Small intestine (tissue), 7 donors: ENCODE data around the gene ZNF488. TPM values are rescaled to one million over a fixed set of nuclear protein-coding genes. Genes with fewer than 3 reads are reported as not detected.
A peak's percentile ranks its signal among the peaks of the same experiment; 100 is the strongest.

ENCODE experiments used
- DNase-seq, 2 donors: peaks; one replicate each; pipeline versions ENCODE4 v3.0.0 to v3.0.0-alpha.2; 2013
- FAIRE-seq: peaks from 2 replicates; lab custom pipeline; 2012; peaks lifted over from hg19 to GRCh38; lab: Jason Lieb, UNC
- H3K27ac ChIP-seq, 3 donors: one replicate each; pipeline ENCODE4 v1.5.1; 2013; ENCODE audit warnings: low read length in 2 of 3, mild to moderate bottlenecking in 2 of 3, control low read depth in 1 of 3, inconsistent platforms in 1 of 3, low read depth in 1 of 3, moderate library complexity in 1 of 3
- H3K27me3 ChIP-seq, 3 donors: one replicate each; pipeline ENCODE4 v1.6.1; 2013; ENCODE audit warnings: low read length in 3 of 3, inconsistent platforms in 1 of 3; ENCODE audit not compliant: control insufficient read depth in 3 of 3, insufficient read depth in 3 of 3
- H3K36me3 ChIP-seq, 3 donors: one replicate each; pipeline ENCODE4 v1.6.1; 2013; ENCODE audit warnings: low read length in 3 of 3, inconsistent platforms in 1 of 3, low read depth in 1 of 3, mild to moderate bottlenecking in 1 of 3, moderate library complexity in 1 of 3; ENCODE audit not compliant: control insufficient read depth in 3 of 3, insufficient read depth in 2 of 3
- H3K4me1 ChIP-seq, 3 donors: one replicate each; pipeline ENCODE4 v1.6.1; 2013; ENCODE audit warnings: low read length in 2 of 3, inconsistent platforms in 1 of 3, low read depth in 1 of 3, mild to moderate bottlenecking in 1 of 3, moderate library complexity in 1 of 3; ENCODE audit not compliant: control insufficient read depth in 3 of 3, insufficient read depth in 2 of 3
- H3K4me3 ChIP-seq, 3 donors: one replicate each; pipeline ENCODE4 v1.5.1; 2013; ENCODE audit warnings: low read length in 3 of 3, control low read depth in 1 of 3, inconsistent platforms in 1 of 3, low read depth in 1 of 3, mild to moderate bottlenecking in 1 of 3, moderate library complexity in 1 of 3
- H3K9me3 ChIP-seq, 2 donors: one replicate each; pipeline ENCODE4 v1.6.1; 2013; ENCODE audit warnings: low read depth in 1 of 2, low read length in 1 of 2; ENCODE audit not compliant: control insufficient read depth in 2 of 2, insufficient read depth in 1 of 2
- WGBS, 3 donors: extraction: QIAGEN DNeasy Blood & Tissue Kit; methylation state at CpG; one replicate each; pipeline ENCODE4 v1.1.7; 2013; 5-methylcytosine and 5-hydroxymethylcytosine counted together
- polyA plus RNA-seq, 4 donors: library from polyadenylated mRNA; stranded (reverse) in 3 of 4; unstranded in 1 of 4; fragments of 200-250 nt in 3 of 4; fragments of 120-200 nt in 1 of 4; gene quantifications; one replicate each; pipeline versions ENCODE4 v1.2.1 to v1.2.3, GENCODE V29; 2013
- donor health status: healthy with polysubstance abuse.
- donor health status: control.
- donor health status: control.
- donor health status: Bipolar disorder and iron deficiency.
- donor health status: healthy.

The ZNF488 gene
- polyA plus RNA-seq, 4 donors, result 2.7 to 40.0 (median 12.2) TPM

- 72 to 86% (median 79%) methylated on average over 7 of the region's 7 CpGs for WGBS, 3 donors
- peaks cover 0 to 4% (median 0%) of the 10 kb centered on the region in 3 donors for H3K27me3 ChIP-seq
- peaks cover 0 to 9% (median 7%) of the 10 kb centered on the region in 3 donors for H3K4me1 ChIP-seq
- FAIRE-seq (no peak), DNase-seq (no peak)
- no peaks in the 10 kb centered on the region for H3K9me3 ChIP-seq
- no peak overlapping the region for H3K27ac ChIP-seq
- no peaks in the 10 kb centered on the region for H3K36me3 ChIP-seq
- no peak overlapping the region for H3K4me3 ChIP-seq
Observed at GRCh38 chr10:47331954-47332353, 52.1 kb downstream of the ZNF488 start.

- WGBS, 3 donors, result 93 to 96% (median 94%) methylated on average over 9 of the region's 9 CpGs
- H3K9me3 ChIP-seq, result no peaks in the 10 kb centered on the region
- DNase-seq, result no peak
- FAIRE-seq, result no peak
- H3K27me3 ChIP-seq, result peaks cover 0 to 4% (median 0%) of the 10 kb centered on the region in 3 donors
- H3K4me3 ChIP-seq, result no peak overlapping the region
- no peaks in the 10 kb centered on the region for H3K36me3 ChIP-seq
- H3K27ac ChIP-seq, result peak overlapping the region in 1 of 3 donors; percentile 28
- H3K4me1 ChIP-seq, result peaks cover 0 to 9% (median 7%) of the 10 kb centered on the region in 3 donors
Observed at GRCh38 chr10:47331491-47331890, 52.6 kb downstream of the ZNF488 start.

- Histone ChIP-seq H3K4me3 (no peak overlapping the region), H3K36me3 (no peaks in the 10 kb centered on the region), H3K9me3 (no peaks in the 10 kb centered on the region), H3K4me1 (peaks cover 0 to 9% (median 7%) of the 10 kb centered on the region in 3 donors), H3K27ac (peak overlapping the region in 1 of 3 donors; percentile 28), H3K27me3 (peaks cover 0 to 4% (median 0%) of the 10 kb centered on the region in 3 donors)
- DNase-seq (peak; percentile 70 to 96), FAIRE-seq (no peak)
- 20 to 56% (median 21%) methylated on average over 3 of the region's 3 CpGs for WGBS, 3 donors
Observed at GRCh38 chr10:47330804-47331203, 53.3 kb downstream of the ZNF488 start.

GRCh38 chr10:47330366-47330765 is 53.7 kb downstream of the ZNF488 start:
- no peaks in the 10 kb centered on the region for H3K9me3 ChIP-seq
- H3K36me3 ChIP-seq, result no peaks in the 10 kb centered on the region
- H3K27ac ChIP-seq, result peak overlapping the region in 1 of 3 donors; percentile 22
- 28 to 75% (median 46%) methylated on average over 3 of the region's 3 CpGs for WGBS, 3 donors
- H3K27me3 ChIP-seq, result peaks cover 0 to 3% (median 0%) of the 10 kb centered on the region in 3 donors
- H3K4me3 ChIP-seq, result no peak overlapping the region
- no peak for DNase-seq
- FAIRE-seq, result no peak
- peaks cover 0 to 9% (median 7%) of the 10 kb centered on the region in 3 donors for H3K4me1 ChIP-seq

GRCh38 chr10:47329855-47330254 is 54.2 kb downstream of the ZNF488 start:
- Histone ChIP-seq H3K27ac (peak overlapping the region in 1 of 3 donors; percentile 41), H3K4me1 (peaks cover 0 to 9% (median 7%) of the 10 kb centered on the region in 3 donors), H3K36me3 (no peaks in the 10 kb centered on the region), H3K27me3 (peaks cover 0 to 3% (median 0%) of the 10 kb centered on the region in 3 donors), H3K9me3 (no peaks in the 10 kb centered on the region), H3K4me3 (no peak overlapping the region)
- FAIRE-seq (no peak), DNase-seq (no peak)
- 76 to 93% (median 84%) methylated on average over 4 of the region's 4 CpGs for WGBS, 3 donors

GRCh38 chr10:47326927-47327330 is 57.2 kb downstream of the ZNF488 start:
- Histone ChIP-seq H3K4me3 (no peak overlapping the region), H3K4me1 (peaks cover 0 to 9% (median 7%) of the 10 kb centered on the region in 3 donors), H3K9me3 (no peaks in the 10 kb centered on the region), H3K27me3 (peaks cover 0 to 9% (median 0%) of the 10 kb centered on the region in 3 donors), H3K36me3 (no peaks in the 10 kb centered on the region), H3K27ac (no peak overlapping the region)
- 57 to 74% (median 72%) methylated on average over 11 of the region's 11 CpGs for WGBS, 3 donors
- DNase-seq (peak in 1 of 2 donors; percentile 18), FAIRE-seq (no peak)

GRCh38 chr10:47326306-47326926 is 57.7 kb downstream of the ZNF488 start:
- DNase-seq (peak in 1 of 2 donors; percentile 32), FAIRE-seq (no peak)
- Histone ChIP-seq H3K36me3 (no peaks in the 10 kb centered on the region), H3K4me3 (no peak overlapping the region), H3K27me3 (peaks cover 0 to 12% (median 0%) of the 10 kb centered on the region in 3 donors), H3K4me1 (peaks cover 0 to 9% (median 7%) of the 10 kb centered on the region in 3 donors), H3K9me3 (no peaks in the 10 kb centered on the region), H3K27ac (no peak overlapping the region)
- 60 to 72% (median 68%) methylated on average over 5 of the region's 5 CpGs for WGBS, 3 donors

- Histone ChIP-seq H3K4me3 (no peak overlapping the region), H3K4me1 (peaks cover 0 to 9% (median 3%) of the 10 kb centered on the region in 3 donors), H3K36me3 (no peaks in the 10 kb centered on the region), H3K27ac (no peak overlapping the region), H3K27me3 (peaks cover 0 to 19% (median 0%) of the 10 kb centered on the region in 3 donors), H3K9me3 (no peaks in the 10 kb centered on the region)
- FAIRE-seq (no peak), DNase-seq (no peak)
- 93 to 94% (median 94%) methylated on average over 30 of the region's 30 CpGs for WGBS, 3 donors
Observed at GRCh38 chr10:47325303-47326291, 58.5 kb downstream of the ZNF488 start.
